ENCODE measurements around the gene ZNF667.
A peak's percentile ranks its signal among the peaks of the same experiment; 100 is the strongest.

Gene ZNF667

GRCh38 chr19:56476651-56477428 lies at the start of gene ZNF667:
Gene ZNF667 (minus strand): TSS chr19:56477345. CDS start chr19:56462370, 14,975 bp downstream.
- no peak for DNase-seq

- DNase-seq: no peak
These were observed 48.2 kb upstream of the ZNF667 start for GRCh38 chr19:56525214-56525860.

- peak; percentile 10 for DNase-seq
These were observed 31.2 kb upstream of the ZNF667 start for GRCh38 chr19:56508290-56508778.

DNA sequence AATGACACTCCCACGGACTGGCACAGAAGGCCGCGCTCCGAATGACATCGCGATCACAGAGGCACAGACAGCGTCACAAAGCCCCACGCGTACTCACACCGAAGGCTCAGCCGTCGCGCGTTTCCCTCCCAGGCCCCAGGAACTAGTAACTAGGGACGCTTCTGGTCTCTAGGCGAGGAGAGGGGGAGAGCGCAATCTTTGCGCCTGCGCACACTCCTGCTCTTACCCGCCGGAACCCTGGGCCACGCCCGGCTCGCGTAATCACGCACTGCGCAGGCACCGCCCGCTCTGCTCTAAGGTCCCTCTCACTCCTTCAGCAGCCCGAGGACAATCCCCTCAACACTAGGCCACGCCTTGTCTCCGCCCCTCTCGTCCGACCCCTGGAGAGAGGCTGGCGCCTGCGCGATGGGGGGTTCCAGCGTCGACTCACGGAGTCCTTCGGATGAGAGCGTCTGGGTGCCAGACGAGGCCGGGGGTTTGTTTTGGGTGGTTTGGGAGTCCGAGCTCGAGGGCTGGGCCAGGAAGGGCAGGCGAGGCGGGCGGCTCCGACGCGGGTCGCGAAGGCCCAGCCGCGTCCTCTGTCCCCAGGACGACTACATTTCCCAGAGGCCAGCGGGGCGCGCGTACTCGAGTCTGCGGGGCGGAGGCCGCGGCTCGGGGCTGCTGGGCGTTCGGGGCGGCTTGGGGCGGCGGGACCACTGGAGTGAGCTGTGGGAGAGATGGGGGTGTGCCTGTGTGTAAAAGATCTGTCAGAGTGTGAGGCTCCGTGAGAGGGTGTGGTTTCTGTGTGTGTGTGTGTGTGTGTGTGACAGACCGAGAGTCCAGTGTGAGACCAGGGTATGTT lies 30.5 kb upstream of the ZNF667 start, which contains the start of gene ZNF471:
Gene ZNF471, plus strand, starts transcription at position 410 of the 844 bp plus-strand sequence. CDS start 3,717 bp downstream, outside the sequence.
- DNase-seq: peak; percentile 92

DNA sequence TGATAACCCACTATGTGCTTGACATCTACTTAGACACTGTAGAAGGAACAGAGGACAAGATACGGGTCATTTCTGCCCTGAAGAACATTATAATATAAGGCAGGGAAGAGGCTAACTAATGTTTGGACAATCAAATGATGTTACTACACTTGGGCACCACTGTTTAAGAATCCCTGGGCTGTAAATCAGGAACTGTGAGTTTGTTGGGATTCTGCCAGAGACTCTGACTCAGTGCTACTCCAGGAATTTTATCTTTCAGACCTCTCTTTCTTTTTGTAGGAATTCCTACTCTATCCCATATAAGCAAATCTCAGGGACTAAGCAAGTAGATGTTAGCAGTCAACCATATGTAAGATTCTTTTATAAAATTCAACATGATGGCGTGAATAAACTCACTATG lies 27.4 kb upstream of the ZNF667 start:
- no peak for DNase-seq

DNA sequence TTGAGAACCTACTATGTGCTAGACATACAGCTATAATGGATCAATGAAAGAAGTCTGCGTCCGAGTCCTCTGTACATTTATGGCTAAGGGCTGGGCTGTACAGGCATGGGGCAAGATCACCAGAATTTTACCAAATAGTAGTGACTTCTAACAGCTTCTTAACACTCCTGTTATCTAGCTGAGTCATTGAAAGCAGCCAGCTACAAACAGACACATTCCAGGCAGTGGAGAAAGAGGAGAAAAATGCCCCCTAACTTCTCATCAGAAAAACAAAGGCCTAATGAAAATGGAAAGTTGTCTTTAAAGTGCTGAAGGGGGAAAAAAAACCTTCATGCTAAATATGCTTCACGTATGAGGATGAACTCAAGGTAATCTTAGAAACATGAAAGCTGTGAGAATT lies 14.3 kb upstream of the ZNF667 start:
- DNase-seq: no peak

GRCh38 chr19:56477429-56478338 lies 539 bp upstream of the ZNF667 start:
- DNase-seq: peak; percentile 87

GRCh38 chr19:56476093-56476492 lies 1.1 kb downstream of the ZNF667 start:
- DNase-seq: no peak

- no peak for DNase-seq
These were observed 2.8 kb downstream of the ZNF667 start for GRCh38 chr19:56474308-56474707.

DNA sequence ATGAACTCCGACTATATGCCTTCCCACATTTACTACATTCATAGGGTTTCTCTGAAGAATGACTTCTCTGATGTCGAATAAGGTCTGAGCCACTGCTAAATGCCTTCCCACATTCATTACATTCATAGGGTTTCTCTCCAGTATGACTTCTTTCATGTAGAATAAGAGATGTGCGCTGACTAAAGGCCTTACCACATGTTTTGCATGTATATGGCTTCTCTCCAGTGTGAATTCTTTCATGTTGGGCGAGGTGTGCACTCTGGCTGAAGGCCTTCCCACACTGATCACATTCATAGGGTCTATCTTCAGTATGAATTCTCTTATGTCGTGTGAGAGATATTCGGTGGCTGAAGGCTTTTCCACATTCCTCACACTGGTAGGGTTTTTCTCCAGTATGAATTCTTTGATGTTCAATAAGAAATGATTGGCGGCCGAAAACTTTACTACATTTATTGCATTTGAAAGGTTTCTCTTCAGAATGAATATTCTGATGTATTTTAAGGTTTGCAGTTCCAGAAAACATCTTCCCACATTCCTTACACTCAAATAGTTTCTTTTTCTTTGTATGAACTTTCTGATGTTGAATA lies 35.8 kb downstream of the ZNF667 start:
- DNase-seq: no peak

DNA sequence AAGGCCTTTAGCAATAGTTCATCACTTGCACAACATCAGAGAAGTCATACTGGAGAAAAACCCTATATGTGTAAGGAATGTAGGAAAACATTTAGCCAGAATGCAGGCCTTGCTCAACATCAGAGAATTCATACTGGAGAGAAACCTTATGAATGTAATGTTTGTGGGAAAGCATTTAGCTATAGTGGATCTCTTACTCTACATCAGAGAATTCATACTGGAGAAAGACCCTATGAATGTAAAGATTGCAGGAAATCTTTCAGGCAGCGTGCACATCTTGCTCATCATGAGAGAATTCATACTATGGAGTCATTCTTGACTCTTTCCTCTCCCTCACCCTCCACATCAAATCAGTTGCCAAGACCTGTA lies 53.2 kb downstream of the ZNF667 start:
- DNase-seq: no peak

GRCh38 chr19:56423276-56423984 lies 53.7 kb downstream of the ZNF667 start:
- no peak for DNase-seq

DNA sequence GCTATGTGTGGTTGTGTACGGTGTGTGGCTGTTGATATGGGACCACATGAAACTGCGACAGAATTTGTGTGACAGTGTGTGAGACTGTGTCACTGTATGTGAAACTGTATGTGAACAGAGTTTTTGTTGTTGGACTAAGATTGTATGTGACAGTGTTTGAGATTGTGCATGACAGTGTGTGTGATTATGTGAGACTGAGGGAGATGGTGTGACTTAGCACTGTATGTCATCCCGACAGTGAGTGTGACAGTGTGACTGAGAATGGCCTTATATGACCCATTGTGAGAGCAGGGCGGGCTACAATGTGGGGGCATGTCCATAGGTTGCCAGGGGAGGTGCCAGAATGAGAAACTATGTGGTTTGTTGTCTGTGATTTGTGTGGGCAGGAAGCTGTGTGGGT lies 72.1 kb downstream of the ZNF667 start:
- DNase-seq: no peak

DNA sequence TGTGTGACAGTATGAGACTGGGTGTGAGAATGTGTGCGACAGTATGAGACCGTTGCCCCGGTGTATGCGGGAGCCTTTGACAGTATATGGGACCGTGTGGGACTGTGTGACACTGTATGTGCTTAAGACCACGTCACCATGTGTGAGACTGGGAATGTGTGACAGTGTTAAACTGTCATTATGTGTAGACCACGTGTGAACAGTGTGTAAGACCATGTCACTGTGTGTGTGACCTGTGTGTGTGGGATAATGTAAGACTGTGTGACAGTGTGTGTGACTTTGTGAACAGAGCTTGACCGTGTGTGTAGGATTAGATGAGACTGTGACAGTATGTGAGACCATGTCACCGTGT lies 72.5 kb downstream of the ZNF667 start:
- DNase-seq: no peak

GRCh38 chr19:56403764-56404704 lies 73.1 kb downstream of the ZNF667 start, which contains the start of gene ZNF583:
Gene ZNF583 (plus strand): TSS chr19:56404332. CDS start chr19:56407115, 2,783 bp downstream.
- DNase-seq: peak; percentile 75

GRCh38 chr19:56403261-56403660 lies 73.9 kb downstream of the ZNF667 start:
- no peak for DNase-seq

DNA sequence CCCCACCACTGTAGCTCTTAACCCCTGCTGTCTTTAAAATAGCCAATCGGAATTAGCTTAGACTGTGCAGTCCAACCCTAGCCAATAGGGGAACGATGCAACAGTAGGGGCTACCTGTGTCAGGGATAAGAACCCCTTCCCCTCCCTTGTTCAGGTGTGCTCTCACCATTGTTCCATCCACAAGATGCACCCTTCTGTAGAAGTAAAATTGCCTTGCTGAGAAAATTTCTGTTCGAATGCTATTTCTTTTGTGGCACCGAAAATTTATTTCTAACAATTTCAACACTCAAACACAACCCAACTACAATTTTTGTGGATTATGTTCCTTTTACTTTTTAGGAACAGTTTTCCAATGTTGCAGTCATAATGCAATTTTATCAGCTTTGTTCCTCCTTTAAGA lies 76.7 kb downstream of the ZNF667 start:
- no peak for DNase-seq

- no peak for DNase-seq
These were observed 78.3 kb downstream of the ZNF667 start for GRCh38 chr19:56398809-56399208.

DNA sequence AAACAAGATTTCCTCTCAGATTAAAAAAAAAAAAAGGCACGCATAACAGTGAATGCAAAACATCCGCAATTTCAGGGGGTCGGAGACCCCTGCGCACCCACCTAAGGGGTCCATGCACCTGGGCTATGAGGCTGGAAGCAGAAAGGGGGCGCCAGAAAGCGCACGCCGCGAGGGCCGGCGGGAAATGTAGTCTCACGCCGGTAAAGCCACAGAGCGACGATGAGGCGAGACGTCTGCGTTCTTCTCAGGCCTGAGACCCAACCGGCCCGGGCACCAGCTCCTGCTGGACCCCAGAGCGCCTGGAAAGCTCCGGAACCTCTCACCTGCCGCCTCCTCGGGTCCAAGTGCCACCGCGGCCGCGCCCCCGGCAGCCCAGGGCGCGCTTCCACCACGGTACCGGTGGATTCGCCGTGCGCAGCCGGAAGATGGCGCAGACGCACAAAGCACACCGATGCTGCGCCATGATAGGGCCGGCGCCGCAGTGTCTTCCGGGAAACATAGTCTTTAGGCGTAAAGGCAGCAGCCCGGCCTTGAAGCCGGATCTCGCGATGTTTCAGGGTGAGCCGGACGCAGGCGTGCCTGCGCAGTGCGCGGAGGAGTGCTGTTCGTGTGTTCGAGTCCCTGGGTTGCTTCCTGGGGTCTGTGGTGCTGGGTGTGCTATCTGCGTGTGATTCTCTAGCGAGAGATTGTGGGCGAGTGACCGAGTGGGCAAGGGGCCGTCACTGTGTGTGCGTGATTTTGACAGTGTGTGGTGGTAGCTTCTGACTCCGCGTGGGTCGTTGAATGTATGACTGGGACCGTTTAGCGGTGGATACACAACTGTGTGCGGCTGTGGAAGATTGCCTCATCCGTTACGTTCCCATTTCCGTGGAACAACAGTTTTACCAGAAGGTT lies 83.8 kb downstream of the ZNF667 start, which contains the start of gene ZNF582:
Gene ZNF582, minus strand, starts transcription at position 416 of the 894 bp plus-strand sequence. CDS start 1,782 bp downstream, outside the sequence.
- DNase-seq: peak; percentile 92
